Lung microvascular endothelial cell (primary cell): Measurements from ENCODE around the gene OAS3. TPM values are rescaled to one million over a fixed set of nuclear protein-coding genes. Genes with fewer than 3 reads are reported as not detected.
"Not testable (repeated sequence)": the region's sequence is repeated elsewhere in the genome, so short reads cannot be mapped to it uniquely, and the experiment has no call there.

ENCODE experiments used
- DNase-seq, 2 donors: peaks; one replicate each; pipeline versions ENCODE4 v3.0.0 to v3.0.0-alpha.2; 2010; ENCODE audit warnings: low read depth in 2 of 2
- total RNA-seq: library from RNA; depleted of rRNA; stranded (reverse); fragments of >200 nt; gene quantifications from 2 replicates; pipeline ENCODE4 v1.2.1, GENCODE V29; 2014

The OAS3 gene
- total RNA-seq, 1 donor from 2014 or later: 1.8 TPM

GRCh38 chr12:112926416-112927033 is 11.7 kb upstream of the OAS3 start:
- not testable (repeated sequence) for DNase-seq

GRCh38 chr12:112927475-112927874 is 10.8 kb upstream of the OAS3 start:
- DNase-seq: no peak

GRCh38 chr12:112927925-112928324 is 10.3 kb upstream of the OAS3 start:
- DNase-seq: no peak

GRCh38 chr12:112928978-112929377 is 9.3 kb upstream of the OAS3 start:
- no peak for DNase-seq

GRCh38 chr12:112929715-112930114 is 8.6 kb upstream of the OAS3 start:
- DNase-seq: no peak

- DNase-seq: no peak
Measured at GRCh38 chr12:112930350-112930749, 7.9 kb upstream of the OAS3 start.

GRCh38 chr12:112932485-112933128 is 5.7 kb upstream of the OAS3 start:
- DNase-seq: no peak

GRCh38 chr12:112933129-112933505 is 5.2 kb upstream of the OAS3 start:
- no peak for DNase-seq

GRCh38 chr12:112936264-112936663 is 2.0 kb upstream of the OAS3 start:
- DNase-seq: no peak

- DNase-seq: no peak
Measured at GRCh38 chr12:112936927-112937326, 1.3 kb upstream of the OAS3 start.

- DNase-seq: peak; percentile 5 to 13
Measured at GRCh38 chr12:112938751-112939150, 477 bp downstream of the OAS3 start.

- DNase-seq: no peak
Measured at GRCh38 chr12:112939761-112940381, 1.6 kb downstream of the OAS3 start.

- no peak for DNase-seq
Measured at GRCh38 chr12:112941528-112942335, 3.5 kb downstream of the OAS3 start.

- DNase-seq: no peak
Measured at GRCh38 chr12:112942572-112942971, 4.3 kb downstream of the OAS3 start.

- DNase-seq: no peak
Measured at GRCh38 chr12:112944024-112944690, 5.9 kb downstream of the OAS3 start.

GRCh38 chr12:112945515-112945914 is 7.2 kb downstream of the OAS3 start:
- no peak for DNase-seq

GRCh38 chr12:112946236-112947000 is 8.1 kb downstream of the OAS3 start:
- DNase-seq: no peak

- no peak for DNase-seq
Measured at GRCh38 chr12:112947314-112947713, 9.0 kb downstream of the OAS3 start.

GRCh38 chr12:112947761-112948160 is 9.5 kb downstream of the OAS3 start:
- DNase-seq: no peak

- no peak for DNase-seq
Measured at GRCh38 chr12:112948806-112949205, 10.5 kb downstream of the OAS3 start.

GRCh38 chr12:112950701-112951100 is 12.4 kb downstream of the OAS3 start:
- DNase-seq: no peak
